BLaER1 treated with 17β-estradiol and CSF1 and Interleukin-3, amounts not matched to agents 10 nM and 100 nM (cell line): Measurements from ENCODE around the gene CD163.

Experiments
- H3K27ac ChIP-seq, 11 experiments: shearing (Covaris generic); formaldehyde crosslinking; 2 replicates each; pipeline ENCODE4 v1.8.1; 2022
- H3K27me3 ChIP-seq, 11 experiments: shearing (Covaris generic); formaldehyde crosslinking; 2 replicates each; pipeline ENCODE4 v1.8.1; 2022
- H3K36me3 ChIP-seq, 11 experiments: shearing (Covaris generic); formaldehyde crosslinking; 2 replicates each; pipeline ENCODE4 v1.8.1; 2022
- H3K4me1 ChIP-seq, 10 experiments: shearing (Covaris generic); formaldehyde crosslinking; 2 replicates each; pipeline ENCODE4 v1.8.1; 2022
- H3K4me2 ChIP-seq, 11 experiments: shearing (Covaris generic); formaldehyde crosslinking; 2 replicates each; pipeline ENCODE4 v1.8.1; 2022
- H3K4me3 ChIP-seq, 10 experiments: shearing (Covaris generic); formaldehyde crosslinking; 2 replicates each; pipeline ENCODE4 v1.8.1; 2022
- H3K9ac ChIP-seq, 11 experiments: shearing (Covaris generic); formaldehyde crosslinking; 2 replicates each; pipeline ENCODE4 v1.8.1; 2022
- H3K9me3 ChIP-seq, 11 experiments: shearing (Covaris generic); formaldehyde crosslinking; replicated peaks in 1 of 11; 2 replicates each; pipeline ENCODE4 v1.8.1; 2022
- H4K20me1 ChIP-seq, 11 experiments: shearing (Covaris generic); formaldehyde crosslinking; 2 replicates each; pipeline ENCODE4 v1.8.1; 2022
- Cebpa-rat ChIP-seq, 11 experiments: shearing (Covaris generic); IDR thresholded peaks; 2 replicates each; pipeline ENCODE4 v1.8.1; 2022

The CD163 gene

DNA sequence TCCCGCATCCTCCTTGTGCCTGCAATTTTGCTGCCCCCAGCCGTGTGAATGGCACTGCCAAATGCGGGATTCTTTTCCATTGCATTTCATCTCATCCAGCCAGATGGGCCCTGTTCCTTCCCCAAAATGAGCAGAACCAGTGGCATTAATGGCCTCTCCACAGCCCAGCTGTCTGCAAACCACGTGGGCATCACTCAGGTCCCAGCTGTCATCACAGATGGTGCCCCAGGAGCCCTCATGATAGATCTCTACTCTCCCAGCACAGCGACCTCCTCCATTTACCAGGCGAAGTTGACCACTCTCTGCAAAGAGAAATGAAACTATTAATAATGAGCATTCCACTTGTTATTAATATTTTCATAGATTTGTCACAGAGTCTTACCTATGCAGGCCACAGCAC lies 17.1 kb downstream of the CD163 start:
- H3K4me3 ChIP-seq, result no peak overlapping the region
- no peaks in the 10 kb centered on the region for H3K27me3 ChIP-seq
- H3K4me1 ChIP-seq, result peaks cover 0 to 86% (median 0%) of the 10 kb centered on the region in 10 experiments; a peak in 4 of 20 replicates
- H3K9me3 ChIP-seq, result peaks cover 0 to 7% (median 0%) of the 10 kb centered on the region in 11 experiments; a peak in 2 of 22 replicates
- peak overlapping the region in 1 of 11 experiments; percentile 38; a peak in 1 of 22 replicates for H3K27ac ChIP-seq
- peaks cover 0 to 97% (median 0%) of the 10 kb centered on the region in 11 experiments; a peak in 6 of 22 replicates for H3K36me3 ChIP-seq
- H3K9ac ChIP-seq, result no peak overlapping the region; a peak in 1 of 22 replicates
- peak overlapping the region in 2 of 11 experiments; percentile 45 to 63; a peak in 4 of 22 replicates for H3K4me2 ChIP-seq
- H4K20me1 ChIP-seq, result peaks cover 0 to 94% (median 0%) of the 10 kb centered on the region in 11 experiments; a peak in 4 of 22 replicates
- TF ChIP-seq Cebpa-rat (IDR thresholded peaks at IDR 0.05), result no peak

DNA sequence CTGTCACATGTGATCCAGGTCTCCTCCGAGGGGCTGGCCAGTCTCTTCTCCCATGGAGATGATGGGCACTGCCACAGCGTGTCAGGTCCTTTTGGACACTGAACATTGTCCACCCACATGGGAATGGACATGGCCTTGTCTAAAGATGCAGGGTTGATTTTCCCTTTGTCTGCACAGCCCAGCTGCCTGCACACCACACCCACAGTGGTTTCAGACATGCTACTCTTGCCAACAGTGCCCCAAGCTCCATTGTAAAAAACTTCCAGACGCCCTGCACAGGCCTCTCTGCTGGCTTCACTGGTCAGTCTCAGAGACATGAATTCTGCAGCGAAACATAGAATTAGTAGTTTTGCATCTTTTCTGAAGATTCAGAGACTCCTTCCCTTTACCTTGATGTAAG lies 18.5 kb downstream of the CD163 start:
- Histone ChIP-seq H3K9ac (no peak overlapping the region), H3K9me3 (peaks cover 0 to 7% (median 0%) of the 10 kb centered on the region in 11 experiments; a peak in 2 of 22 replicates), H4K20me1 (peaks cover 0 to 94% (median 0%) of the 10 kb centered on the region in 11 experiments; a peak in 4 of 22 replicates), H3K4me3 (no peak overlapping the region), H3K27me3 (no peaks in the 10 kb centered on the region), H3K27ac (no peak overlapping the region), H3K4me1 (peaks cover 0 to 86% (median 0%) of the 10 kb centered on the region in 10 experiments; a peak in 6 of 20 replicates), H3K4me2 (peak overlapping the region in 2 of 11 experiments; percentile 45 to 63; a peak in 4 of 22 replicates), H3K36me3 (peaks cover 0 to 97% (median 0%) of the 10 kb centered on the region in 11 experiments; a peak in 6 of 22 replicates)
- TF ChIP-seq Cebpa-rat (IDR thresholded peaks at IDR 0.05), result no peak

DNA sequence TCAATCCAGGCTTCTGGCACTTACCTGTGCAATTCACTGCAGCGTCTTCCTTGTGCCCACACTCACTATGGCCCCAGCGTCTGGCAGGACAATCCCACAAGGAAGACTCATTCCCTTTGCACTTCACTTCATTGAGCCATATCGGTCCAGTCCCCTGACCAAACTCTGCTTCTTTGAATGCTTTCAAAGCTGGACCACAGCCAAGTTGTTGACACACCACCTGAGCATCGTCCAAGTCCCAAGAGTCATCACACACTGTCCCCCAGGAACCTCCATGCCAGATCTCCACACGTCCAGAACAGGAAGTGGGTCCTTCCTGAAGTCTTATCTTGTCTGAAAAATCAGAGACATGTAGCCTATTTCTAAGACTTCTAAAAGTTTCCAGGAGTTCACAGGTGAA lies 20.2 kb downstream of the CD163 start:
- no peak overlapping the region for H3K27ac ChIP-seq
- peaks cover 0 to 7% (median 0%) of the 10 kb centered on the region in 11 experiments; a peak in 2 of 22 replicates for H3K9me3 ChIP-seq
- H3K4me3 ChIP-seq, result no peak overlapping the region
- peak overlapping the region in 1 of 11 experiments; percentile 53; a peak in 2 of 22 replicates for H3K4me2 ChIP-seq
- TF ChIP-seq Cebpa-rat (IDR thresholded peaks at IDR 0.05), result no peak
- H3K27me3 ChIP-seq, result no peaks in the 10 kb centered on the region
- H3K4me1 ChIP-seq, result peaks cover 0 to 84% (median 0%) of the 10 kb centered on the region in 10 experiments; a peak in 6 of 20 replicates
- peaks cover 0 to 92% (median 0%) of the 10 kb centered on the region in 11 experiments; a peak in 4 of 22 replicates for H4K20me1 ChIP-seq
- H3K9ac ChIP-seq, result no peak overlapping the region
- H3K36me3 ChIP-seq, result peaks cover 0 to 95% (median 0%) of the 10 kb centered on the region in 11 experiments; a peak in 6 of 22 replicates

- no peak overlapping the region for H3K9ac ChIP-seq
- no peaks in the 10 kb centered on the region for H3K27me3 ChIP-seq
- peaks cover 0 to 36% (median 0%) of the 10 kb centered on the region in 11 experiments; a peak in 5 of 22 replicates for H3K9me3 ChIP-seq
- peaks cover 0 to 93% (median 0%) of the 10 kb centered on the region in 11 experiments; a peak in 6 of 22 replicates for H3K36me3 ChIP-seq
- H4K20me1 ChIP-seq, result peaks cover 0 to 92% (median 0%) of the 10 kb centered on the region in 11 experiments; a peak in 3 of 22 replicates
- no peak overlapping the region for H3K4me3 ChIP-seq
- H3K4me2 ChIP-seq, result peak overlapping the region in 3 of 11 experiments; percentile 20 to 46 (median 45); a peak in 6 of 22 replicates
- H3K4me1 ChIP-seq, result peaks cover 0 to 48% (median 0%) of the 10 kb centered on the region in 10 experiments; a peak in 6 of 20 replicates
- no peak for TF ChIP-seq Cebpa-rat (IDR thresholded peaks at IDR 0.05)
- peak overlapping the region in 1 of 11 experiments; percentile 2; a peak in 2 of 22 replicates for H3K27ac ChIP-seq
Observed at GRCh38 chr12:7479771-7480170, 23.8 kb downstream of the CD163 start.

GRCh38 chr12:7472060-7472459 lies 31.5 kb downstream of the CD163 start:
- Histone ChIP-seq H3K4me1 (no peaks in the 10 kb centered on the region), H3K4me3 (no peak overlapping the region), H3K9ac (no peak overlapping the region), H3K27ac (no peak overlapping the region), H4K20me1 (peaks cover 0 to 81% (median 0%) of the 10 kb centered on the region in 11 experiments; a peak in 3 of 22 replicates), H3K4me2 (no peak overlapping the region), H3K27me3 (no peaks in the 10 kb centered on the region), H3K36me3 (peaks cover 0 to 94% (median 0%) of the 10 kb centered on the region in 11 experiments; a peak in 6 of 22 replicates), H3K9me3 (peaks cover 0 to 89% (median 3%) of the 10 kb centered on the region in 11 experiments; a peak in 9 of 22 replicates)
- no peak for TF ChIP-seq Cebpa-rat (IDR thresholded peaks at IDR 0.05)

DNA sequence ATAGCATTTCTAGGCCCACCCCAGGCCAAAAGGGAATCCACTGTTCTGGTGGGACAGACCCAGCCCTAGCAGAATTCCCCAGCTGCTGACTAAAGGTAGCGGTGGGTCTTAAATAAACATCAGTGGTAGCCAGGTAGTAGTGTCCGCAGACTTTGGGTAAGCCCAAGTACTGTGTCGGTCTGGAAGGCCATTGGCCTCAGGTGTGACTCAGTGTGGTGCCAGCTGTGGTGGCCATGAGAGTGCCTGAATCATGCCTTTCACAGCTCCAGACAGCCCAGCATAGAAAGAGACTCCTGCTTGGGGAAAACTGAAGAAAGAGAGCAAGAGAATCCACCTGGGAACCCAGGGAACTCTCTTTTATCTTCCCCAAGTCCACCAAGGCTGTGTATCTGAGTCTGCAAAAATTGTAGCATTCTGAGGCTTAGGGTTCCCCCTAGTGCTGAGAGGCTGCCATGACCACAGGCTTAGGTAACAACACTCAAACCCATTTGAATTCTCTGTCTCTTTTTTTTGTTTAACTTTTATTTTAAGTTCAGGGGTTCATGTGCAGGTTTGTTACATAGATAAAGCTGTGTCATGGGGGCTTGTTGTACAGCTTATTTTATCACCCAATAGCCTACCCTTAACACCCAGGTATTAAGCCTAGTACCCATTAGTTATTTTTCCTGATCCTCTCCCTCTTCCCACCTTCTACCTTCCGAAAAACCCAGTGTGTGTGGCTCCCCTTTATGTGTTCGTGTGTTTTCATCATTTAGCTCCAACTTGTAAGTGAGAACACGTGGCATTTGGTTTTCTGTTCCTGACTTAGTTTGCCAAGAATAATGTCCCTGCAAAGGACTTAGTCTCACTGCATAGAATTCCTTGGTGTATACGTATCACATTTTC lies 43.0 kb downstream of the CD163 start:
- peaks cover 0 to 39% (median 0%) of the 10 kb centered on the region in 11 experiments; a peak in 6 of 22 replicates for H3K9me3 ChIP-seq
- H3K36me3 ChIP-seq, result peaks cover 0 to 10% (median 0%) of the 10 kb centered on the region in 11 experiments; a peak in 3 of 22 replicates
- no peaks in the 10 kb centered on the region for H3K27me3 ChIP-seq
- peak overlapping the region in 1 of 11 experiments; percentile 27; a peak in 3 of 22 replicates for H3K4me2 ChIP-seq
- TF ChIP-seq Cebpa-rat (IDR thresholded peaks at IDR 0.05), result no peak
- no peak overlapping the region; a peak in 1 of 22 replicates for H3K9ac ChIP-seq
- no peaks in the 10 kb centered on the region; a peak in 1 of 22 replicates for H4K20me1 ChIP-seq
- H3K4me1 ChIP-seq, result peaks cover 0 to 28% (median 0%) of the 10 kb centered on the region in 10 experiments; a peak in 4 of 20 replicates
- H3K27ac ChIP-seq, result 0 out of 22 replicates have a peak overlapping the region, but pooled peaks of 1 of the 11 experiments have one; percentile 5
- H3K4me3 ChIP-seq, result no peak overlapping the region

- H3K4me2 ChIP-seq, result 0 out of 22 replicates have a peak overlapping the region, but pooled peaks of 1 of the 11 experiments have one; percentile 27
- H3K27ac ChIP-seq, result peak overlapping the region in 1 of 11 experiments; percentile 5; a peak in 1 of 22 replicates
- H3K9me3 ChIP-seq, result peaks cover 0 to 33% (median 0%) of the 10 kb centered on the region in 11 experiments; a peak in 6 of 22 replicates
- peaks cover 0 to 28% (median 0%) of the 10 kb centered on the region in 10 experiments; a peak in 4 of 20 replicates for H3K4me1 ChIP-seq
- no peaks in the 10 kb centered on the region for H4K20me1 ChIP-seq
- no peaks in the 10 kb centered on the region for H3K27me3 ChIP-seq
- no peak overlapping the region for H3K4me3 ChIP-seq
- no peak overlapping the region for H3K9ac ChIP-seq
- TF ChIP-seq Cebpa-rat (IDR thresholded peaks at IDR 0.05), result no peak
- peaks cover 0 to 6% (median 0%) of the 10 kb centered on the region in 11 experiments; a peak in 2 of 22 replicates for H3K36me3 ChIP-seq
Observed at GRCh38 chr12:7459973-7460372, 43.6 kb downstream of the CD163 start.

- H3K36me3 ChIP-seq, result 0 out of 22 replicates have a peak, but pooled peaks cover 0 to 7% (median 0%) of the 10 kb centered on the region in 11 experiments
- H3K9ac ChIP-seq, result no peak overlapping the region
- H4K20me1 ChIP-seq, result no peaks in the 10 kb centered on the region
- peaks cover 0 to 17% (median 0%) of the 10 kb centered on the region in 10 experiments; a peak in 5 of 20 replicates for H3K4me1 ChIP-seq
- H3K27me3 ChIP-seq, result no peaks in the 10 kb centered on the region
- peaks cover 12 to 21% (median 18%) of the 10 kb centered on the region in 11 experiments; a peak in 21 of 22 replicates for H3K9me3 ChIP-seq
- H3K4me3 ChIP-seq, result no peak overlapping the region
- no peak overlapping the region for H3K27ac ChIP-seq
- H3K4me2 ChIP-seq, result no peak overlapping the region
- TF ChIP-seq Cebpa-rat (IDR thresholded peaks at IDR 0.05), result no peak
Observed at GRCh38 chr12:7451756-7452155, 51.8 kb downstream of the CD163 start.
